Measurements from ENCODE around the gene TINAG.

DNA sequence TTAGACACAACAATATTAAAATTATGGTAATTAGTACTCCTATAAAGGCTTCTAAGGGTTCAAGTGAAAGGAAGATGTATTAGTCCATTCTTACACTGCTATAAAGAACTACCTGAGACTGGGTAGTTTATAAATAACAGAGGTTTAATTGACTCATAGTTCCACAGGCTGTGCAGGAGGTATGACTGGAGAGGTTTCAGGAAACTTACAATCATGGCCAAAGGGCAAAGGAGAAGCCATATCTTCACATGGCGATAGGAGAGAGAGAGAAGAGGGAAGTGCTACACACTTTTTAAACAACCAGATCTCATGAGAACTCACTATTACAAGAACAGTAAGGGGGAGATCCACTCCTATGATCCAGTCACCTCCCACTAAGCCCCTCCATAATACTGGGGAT is 52.9 kb downstream of the TINAG start:
- TF ChIP-seq, protein P1, sequence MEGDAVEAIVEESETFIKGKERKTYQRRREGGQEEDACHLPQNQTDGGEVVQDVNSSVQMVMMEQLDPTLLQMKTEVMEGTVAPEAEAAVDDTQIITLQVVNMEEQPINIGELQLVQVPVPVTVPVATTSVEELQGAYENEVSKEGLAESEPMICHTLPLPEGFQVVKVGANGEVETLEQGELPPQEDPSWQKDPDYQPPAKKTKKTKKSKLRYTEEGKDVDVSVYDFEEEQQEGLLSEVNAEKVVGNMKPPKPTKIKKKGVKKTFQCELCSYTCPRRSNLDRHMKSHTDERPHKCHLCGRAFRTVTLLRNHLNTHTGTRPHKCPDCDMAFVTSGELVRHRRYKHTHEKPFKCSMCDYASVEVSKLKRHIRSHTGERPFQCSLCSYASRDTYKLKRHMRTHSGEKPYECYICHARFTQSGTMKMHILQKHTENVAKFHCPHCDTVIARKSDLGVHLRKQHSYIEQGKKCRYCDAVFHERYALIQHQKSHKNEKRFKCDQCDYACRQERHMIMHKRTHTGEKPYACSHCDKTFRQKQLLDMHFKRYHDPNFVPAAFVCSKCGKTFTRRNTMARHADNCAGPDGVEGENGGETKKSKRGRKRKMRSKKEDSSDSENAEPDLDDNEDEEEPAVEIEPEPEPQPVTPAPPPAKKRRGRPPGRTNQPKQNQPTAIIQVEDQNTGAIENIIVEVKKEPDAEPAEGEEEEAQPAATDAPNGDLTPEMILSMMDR (IDR thresholded peaks at IDR 0.05): no peak
- no peak for TF ChIP-seq POLR2A (IDR thresholded peaks at IDR 0.05)

Measured in gastroesophageal sphincter (tissue), 3 donors.